ENCODE data around the gene DCAF8. TPM values are rescaled to one million over a fixed set of nuclear protein-coding genes. Genes with fewer than 3 reads are reported as not detected.

DCAF8 gene
- polyA plus RNA-seq, 1 donor = 152 TPM

DNA sequence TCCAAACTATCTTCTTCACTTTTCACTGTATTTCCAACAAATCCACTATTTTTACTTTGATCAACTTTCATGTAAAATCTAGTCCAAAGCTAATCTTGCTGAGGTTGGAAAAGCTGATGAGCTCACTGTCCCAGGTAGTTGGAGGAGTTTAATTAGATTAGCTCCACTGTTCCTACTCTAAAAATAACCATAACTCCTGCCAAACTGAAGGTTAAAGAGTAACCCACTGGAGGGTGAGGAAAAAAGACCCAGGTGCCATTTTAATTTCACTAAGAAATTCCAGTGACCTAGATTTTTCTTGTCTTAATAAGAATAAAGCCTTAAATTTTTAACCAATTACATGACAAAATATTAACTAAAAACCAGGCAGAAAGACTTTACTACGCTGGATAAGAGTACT, 15.3 kb downstream of the DCAF8 start:
- no CpG with 5 or more reads among the region's 1 CpG for whole genome bisulfite sequencing (ENCODE audit: insufficient coverage, low lambda C conversion rate)
- no peaks in the 10 kb centered on the region for H3K9me3 ChIP-seq (ENCODE audit: control insufficient read depth, low read depth, low read length)
- no peaks in the 10 kb centered on the region for H3K4me1 ChIP-seq (ENCODE audit: control insufficient read depth, insufficient read depth, low read length)
- H3K4me3 ChIP-seq (ENCODE audit: low read length) = no peak overlapping the region
- peaks cover 16% of the 10 kb centered on the region for H3K36me3 ChIP-seq (ENCODE audit: control insufficient read depth, insufficient read depth, low read length)
- no peak for DNase-seq
- no peak overlapping the region for H3K27ac ChIP-seq (ENCODE audit: low read length)
- no peaks in the 10 kb centered on the region for H3K27me3 ChIP-seq (ENCODE audit: control insufficient read depth, insufficient read depth, low read length)

DNA sequence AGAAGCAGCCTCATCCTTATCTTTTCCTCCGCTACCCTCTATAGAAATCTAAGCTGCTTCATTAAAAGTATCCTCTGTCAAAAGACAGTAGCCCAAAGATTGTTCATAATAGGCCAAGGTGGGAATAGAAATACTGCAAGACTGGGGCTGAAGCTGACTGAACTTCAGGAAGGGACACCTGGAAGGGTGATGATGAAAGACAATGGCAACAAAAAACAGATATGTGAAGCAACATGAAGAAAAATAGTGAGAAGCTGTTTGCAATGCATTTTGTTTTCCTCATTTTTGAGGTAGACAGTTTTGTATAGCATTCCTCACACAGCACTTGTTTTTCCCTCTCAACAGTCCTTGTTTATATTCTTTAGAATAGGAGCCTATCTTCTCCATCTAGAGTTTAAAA, 16.9 kb downstream of the DCAF8 start:
- Histone ChIP-seq H3K27ac (ENCODE audit: low read length) (no peak overlapping the region), H3K9me3 (ENCODE audit: control insufficient read depth, low read depth, low read length) (no peaks in the 10 kb centered on the region), H3K4me3 (ENCODE audit: low read length) (no peak overlapping the region), H3K27me3 (ENCODE audit: control insufficient read depth, insufficient read depth, low read length) (no peaks in the 10 kb centered on the region), H3K36me3 (ENCODE audit: control insufficient read depth, insufficient read depth, low read length) (peaks cover 16% of the 10 kb centered on the region), H3K4me1 (ENCODE audit: control insufficient read depth, insufficient read depth, low read length) (no peaks in the 10 kb centered on the region)
- no peak for DNase-seq
- 71% methylated on average over 1 of the region's 1 CpG for WGBS (ENCODE audit: insufficient coverage, low lambda C conversion rate)

DNA sequence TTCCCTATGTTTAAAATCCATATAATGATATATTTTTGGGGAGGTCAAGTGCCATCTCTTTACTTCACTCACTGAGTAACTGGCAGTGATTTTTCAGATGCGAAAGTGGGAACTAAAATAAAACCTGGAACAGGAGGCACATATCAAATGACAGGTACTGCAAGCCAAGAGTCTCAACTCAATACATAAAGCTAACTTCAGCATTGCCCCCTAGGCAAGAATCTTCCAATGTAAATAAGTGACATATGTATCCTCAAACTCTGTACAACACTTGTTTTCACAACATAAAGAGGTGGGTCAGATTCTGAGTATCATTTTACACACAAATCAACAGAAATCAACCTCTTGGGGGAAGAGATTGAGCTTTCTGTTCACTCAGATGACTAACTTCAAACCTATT, 18.1 kb downstream of the DCAF8 start:
- Histone ChIP-seq H3K27me3 (ENCODE audit: control insufficient read depth, insufficient read depth, low read length) (no peaks in the 10 kb centered on the region), H3K9me3 (ENCODE audit: control insufficient read depth, low read depth, low read length) (no peaks in the 10 kb centered on the region), H3K36me3 (ENCODE audit: control insufficient read depth, insufficient read depth, low read length) (peaks cover 28% of the 10 kb centered on the region), H3K4me1 (ENCODE audit: control insufficient read depth, insufficient read depth, low read length) (no peaks in the 10 kb centered on the region), H3K4me3 (ENCODE audit: low read length) (no peak overlapping the region), H3K27ac (ENCODE audit: low read length) (no peak overlapping the region)
- no CpG with 5 or more reads among the region's 1 CpG for WGBS (ENCODE audit: insufficient coverage, low lambda C conversion rate)
- no peak for DNase-seq

DNA sequence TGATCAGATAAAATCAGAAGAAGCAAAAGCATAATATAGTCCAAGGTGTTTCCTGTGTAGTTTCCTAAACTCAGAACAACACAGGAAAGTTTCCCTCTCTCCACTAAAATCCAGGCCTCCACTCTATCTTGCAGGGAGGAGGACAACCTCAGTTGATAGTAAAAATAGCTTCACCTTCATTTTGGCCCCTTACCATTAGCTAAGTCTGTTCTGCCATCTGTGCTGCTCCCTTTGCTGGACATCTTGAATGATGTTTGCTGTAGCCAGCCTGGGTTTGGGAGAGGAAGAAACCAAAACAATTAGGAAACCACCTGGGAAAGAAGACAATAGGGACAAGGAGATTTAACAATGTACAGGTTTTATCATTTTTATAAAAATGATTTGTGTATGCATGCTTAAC, 18.6 kb downstream of the DCAF8 start:
- DNase-seq = no peak
- Histone ChIP-seq H3K4me1 (ENCODE audit: control insufficient read depth, insufficient read depth, low read length) (no peaks in the 10 kb centered on the region), H3K4me3 (ENCODE audit: low read length) (no peak overlapping the region), H3K9me3 (ENCODE audit: control insufficient read depth, low read depth, low read length) (no peaks in the 10 kb centered on the region), H3K27ac (ENCODE audit: low read length) (no peak overlapping the region), H3K27me3 (ENCODE audit: control insufficient read depth, insufficient read depth, low read length) (no peaks in the 10 kb centered on the region), H3K36me3 (ENCODE audit: control insufficient read depth, insufficient read depth, low read length) (peaks cover 29% of the 10 kb centered on the region)

DNA sequence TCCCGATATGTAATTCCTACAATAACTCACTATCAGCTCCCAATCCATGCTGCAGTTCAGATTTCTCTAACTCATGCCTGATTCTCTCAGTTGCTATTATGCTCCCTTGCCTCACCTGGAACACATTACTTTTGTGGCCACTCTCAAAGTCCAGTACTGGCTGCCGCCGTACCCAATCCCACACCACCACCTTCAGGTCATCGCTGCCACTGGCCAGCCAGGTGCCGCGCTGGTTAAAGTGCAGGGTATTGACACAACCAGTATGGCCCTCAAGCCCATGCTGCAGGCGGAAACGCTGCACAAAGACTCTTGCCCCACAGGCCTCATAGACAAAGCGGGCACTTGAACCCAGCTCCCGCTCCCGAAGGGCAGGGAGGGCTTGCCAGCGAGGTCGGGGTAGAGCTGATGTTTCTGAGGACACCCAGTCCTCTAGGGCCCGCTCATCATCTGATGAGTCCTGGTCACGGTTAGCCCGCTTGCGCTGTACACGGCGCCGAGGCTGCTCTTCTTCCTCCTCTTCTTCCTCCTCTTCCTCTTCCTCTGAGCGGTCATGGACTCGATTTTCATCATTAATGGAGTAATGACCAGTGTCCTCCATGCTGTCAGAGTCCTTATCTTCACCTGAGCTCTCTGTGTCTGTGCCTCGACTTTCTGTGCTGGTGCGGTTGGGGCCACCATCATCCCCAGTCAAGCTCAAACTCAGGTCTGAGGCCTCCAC, 22.6 kb downstream of the DCAF8 start:
- WGBS (ENCODE audit: insufficient coverage, low lambda C conversion rate) = no CpG with 5 or more reads among the region's 24 CpGs
- no peaks in the 10 kb centered on the region for H3K4me1 ChIP-seq (ENCODE audit: control insufficient read depth, insufficient read depth, low read length)
- no peak for DNase-seq
- no peak overlapping the region for H3K4me3 ChIP-seq (ENCODE audit: low read length)
- no peaks in the 10 kb centered on the region for H3K27me3 ChIP-seq (ENCODE audit: control insufficient read depth, insufficient read depth, low read length)
- H3K36me3 ChIP-seq (ENCODE audit: control insufficient read depth, insufficient read depth, low read length) = peaks cover 56% of the 10 kb centered on the region
- H3K9me3 ChIP-seq (ENCODE audit: control insufficient read depth, low read depth, low read length) = no peaks in the 10 kb centered on the region
- no peak overlapping the region for H3K27ac ChIP-seq (ENCODE audit: low read length)

DNA sequence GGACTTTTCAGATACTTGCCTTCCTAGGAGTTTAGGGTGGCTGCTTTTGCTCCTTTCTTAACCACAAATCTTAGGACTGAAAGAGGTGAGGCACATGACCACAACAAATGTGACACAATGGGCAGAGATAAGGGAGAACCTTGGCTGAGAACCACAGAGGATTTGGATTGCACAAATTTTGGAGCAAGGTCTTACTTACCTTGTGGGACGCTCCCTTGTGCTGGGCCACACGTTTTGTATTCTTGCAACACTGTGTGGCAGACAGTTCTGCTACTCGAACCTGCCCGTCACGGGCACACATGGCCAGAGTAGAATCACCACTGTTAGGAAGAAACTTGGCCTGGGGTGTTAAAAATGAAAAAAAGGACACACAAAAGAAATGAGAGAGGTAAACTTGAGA, 23.9 kb downstream of the DCAF8 start:
- no peaks in the 10 kb centered on the region for H3K9me3 ChIP-seq (ENCODE audit: control insufficient read depth, low read depth, low read length)
- H3K27me3 ChIP-seq (ENCODE audit: control insufficient read depth, insufficient read depth, low read length) = no peaks in the 10 kb centered on the region
- no peak overlapping the region for H3K4me3 ChIP-seq (ENCODE audit: low read length)
- no peak for DNase-seq
- H3K27ac ChIP-seq (ENCODE audit: low read length) = no peak overlapping the region
- peaks cover 52% of the 10 kb centered on the region for H3K36me3 ChIP-seq (ENCODE audit: control insufficient read depth, insufficient read depth, low read length)
- no peaks in the 10 kb centered on the region for H3K4me1 ChIP-seq (ENCODE audit: control insufficient read depth, insufficient read depth, low read length)
- WGBS (ENCODE audit: insufficient coverage, low lambda C conversion rate) = 100% methylated on average over 2 of the region's 5 CpGs

DNA sequence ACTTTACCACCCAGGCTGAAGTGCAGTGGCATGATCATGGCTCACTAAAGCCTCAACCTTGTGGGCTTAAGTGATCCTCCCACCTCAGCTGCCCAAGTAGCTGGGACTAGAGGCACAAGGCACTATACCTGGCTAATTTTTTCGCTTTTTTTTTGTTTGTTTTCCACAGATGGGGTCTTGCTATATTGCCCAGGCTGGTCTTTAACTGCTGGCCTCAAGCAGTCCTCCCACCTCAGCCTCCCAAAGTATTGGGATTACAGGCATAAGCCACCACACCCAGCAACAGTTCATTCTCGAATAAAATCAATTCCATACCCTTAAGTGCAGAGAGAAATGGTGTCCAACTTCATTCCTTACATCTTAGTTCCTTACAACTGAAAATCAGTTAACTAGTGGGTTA, 24.8 kb downstream of the DCAF8 start:
- H3K9me3 ChIP-seq (ENCODE audit: control insufficient read depth, low read depth, low read length) = no peaks in the 10 kb centered on the region
- H3K36me3 ChIP-seq (ENCODE audit: control insufficient read depth, insufficient read depth, low read length) = peaks cover 44% of the 10 kb centered on the region
- H3K4me1 ChIP-seq (ENCODE audit: control insufficient read depth, insufficient read depth, low read length) = no peaks in the 10 kb centered on the region
- DNase-seq = no peak
- H3K27me3 ChIP-seq (ENCODE audit: control insufficient read depth, insufficient read depth, low read length) = no peaks in the 10 kb centered on the region
- no peak overlapping the region for H3K4me3 ChIP-seq (ENCODE audit: low read length)
- WGBS (ENCODE audit: insufficient coverage, low lambda C conversion rate) = no CpG with 5 or more reads among the region's 2 CpGs
- no peak overlapping the region for H3K27ac ChIP-seq (ENCODE audit: low read length)

DNA sequence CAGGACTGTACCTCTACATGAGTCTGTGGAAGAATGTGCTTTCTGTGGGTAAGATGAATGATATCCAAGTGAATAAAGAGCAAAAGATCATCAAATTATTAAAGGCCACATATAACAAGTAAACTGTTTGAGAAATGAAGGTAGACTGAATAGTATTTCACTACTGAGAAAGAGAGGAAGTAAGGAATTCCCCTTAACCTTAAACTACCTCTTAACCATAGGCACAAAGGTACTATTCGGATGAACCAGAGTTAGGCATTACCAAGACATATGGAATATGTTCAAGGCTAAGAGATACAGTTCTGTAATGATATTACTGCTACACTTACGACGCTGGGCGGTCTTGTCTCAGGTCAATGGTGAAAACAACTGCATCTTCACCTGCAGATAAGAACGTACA, 25.5 kb downstream of the DCAF8 start:
- peaks cover 43% of the 10 kb centered on the region for H3K36me3 ChIP-seq (ENCODE audit: control insufficient read depth, insufficient read depth, low read length)
- no peak overlapping the region for H3K27ac ChIP-seq (ENCODE audit: low read length)
- WGBS (ENCODE audit: insufficient coverage, low lambda C conversion rate) = no CpG with 5 or more reads among the region's 5 CpGs
- no peaks in the 10 kb centered on the region for H3K27me3 ChIP-seq (ENCODE audit: control insufficient read depth, insufficient read depth, low read length)
- no peak for DNase-seq
- no peaks in the 10 kb centered on the region for H3K4me1 ChIP-seq (ENCODE audit: control insufficient read depth, insufficient read depth, low read length)
- H3K9me3 ChIP-seq (ENCODE audit: control insufficient read depth, low read depth, low read length) = no peaks in the 10 kb centered on the region
- H3K4me3 ChIP-seq (ENCODE audit: low read length) = no peak overlapping the region

DNA sequence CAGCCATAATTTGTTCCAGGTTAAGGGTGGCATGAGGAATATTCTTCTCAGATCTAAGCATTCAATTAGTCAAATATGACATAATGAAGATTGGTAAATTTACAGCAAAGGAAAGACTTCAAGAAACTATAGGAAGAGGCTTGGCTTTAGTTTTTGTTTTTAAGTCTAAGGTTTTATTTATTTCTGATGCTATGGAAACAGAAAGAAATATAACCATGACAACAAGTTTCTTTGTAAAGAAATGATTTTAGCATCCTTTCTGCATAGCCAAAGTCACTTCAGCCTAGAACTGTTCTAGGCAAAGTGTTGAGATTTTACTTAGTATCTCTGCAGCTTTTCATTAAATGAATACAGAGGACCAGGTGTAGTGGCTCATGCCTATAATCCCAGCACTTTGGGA, 29.4 kb downstream of the DCAF8 start:
- Histone ChIP-seq H3K27ac (ENCODE audit: low read length) (no peak overlapping the region), H3K27me3 (ENCODE audit: control insufficient read depth, insufficient read depth, low read length) (no peaks in the 10 kb centered on the region), H3K4me3 (ENCODE audit: low read length) (no peak overlapping the region), H3K9me3 (ENCODE audit: control insufficient read depth, low read depth, low read length) (no peaks in the 10 kb centered on the region), H3K4me1 (ENCODE audit: control insufficient read depth, insufficient read depth, low read length) (no peaks in the 10 kb centered on the region), H3K36me3 (ENCODE audit: control insufficient read depth, insufficient read depth, low read length) (peaks cover 56% of the 10 kb centered on the region)
- no peak for DNase-seq

DNA sequence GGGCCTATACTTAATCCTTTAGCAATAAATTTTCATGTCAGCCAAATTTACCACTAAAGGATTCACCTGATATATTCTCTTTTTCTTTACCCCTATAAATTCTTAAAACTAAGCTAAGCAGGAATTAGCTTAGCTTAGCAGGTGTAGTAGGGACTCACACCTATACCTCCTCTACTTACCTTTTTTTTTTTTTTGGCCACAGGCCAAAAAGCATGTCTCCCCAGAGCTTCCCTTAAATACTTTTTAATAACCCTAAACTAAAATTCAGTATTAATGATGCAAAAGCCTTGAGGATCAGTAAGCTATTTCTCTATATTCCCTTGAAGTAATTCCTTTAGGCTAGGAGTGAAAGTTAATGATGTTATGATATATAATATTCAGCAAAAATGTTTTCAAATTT, 33.9 kb downstream of the DCAF8 start:
- DNase-seq = no peak
- Histone ChIP-seq H3K27me3 (ENCODE audit: control insufficient read depth, insufficient read depth, low read length) (no peaks in the 10 kb centered on the region), H3K36me3 (ENCODE audit: control insufficient read depth, insufficient read depth, low read length) (peaks cover 80% of the 10 kb centered on the region)

DNA sequence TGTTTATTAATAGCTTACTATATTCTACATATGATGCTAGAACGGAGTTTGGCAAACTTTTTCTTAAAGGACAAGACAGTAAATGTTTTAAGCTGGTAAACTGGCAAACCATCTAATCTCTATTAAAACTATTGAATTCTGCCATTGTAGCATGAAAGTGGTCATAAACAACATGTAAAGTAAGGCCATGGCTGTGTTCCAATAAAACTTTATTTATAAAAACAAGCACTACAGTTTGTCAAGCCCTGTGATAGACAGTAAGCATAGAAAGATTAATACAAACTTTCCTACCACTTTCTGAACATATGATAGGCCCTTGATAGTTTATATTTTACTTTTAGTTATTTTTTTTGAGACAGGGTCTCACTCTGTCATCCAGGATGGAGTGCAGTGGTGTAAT, 34.8 kb downstream of the DCAF8 start:
- no peak overlapping the region for H3K4me3 ChIP-seq (ENCODE audit: low read length)
- no peak overlapping the region for H3K27ac ChIP-seq (ENCODE audit: low read length)
- H3K9me3 ChIP-seq (ENCODE audit: control insufficient read depth, low read depth, low read length) = no peaks in the 10 kb centered on the region
- WGBS (ENCODE audit: insufficient coverage, low lambda C conversion rate) = no CpG with 5 or more reads among the region's 1 CpG
- H3K27me3 ChIP-seq (ENCODE audit: control insufficient read depth, insufficient read depth, low read length) = no peaks in the 10 kb centered on the region
- H3K36me3 ChIP-seq (ENCODE audit: control insufficient read depth, insufficient read depth, low read length) = peaks cover 89% of the 10 kb centered on the region
- no peak for DNase-seq
- no peaks in the 10 kb centered on the region for H3K4me1 ChIP-seq (ENCODE audit: control insufficient read depth, insufficient read depth, low read length)

More for the DNA sequence above, 33.9 kb downstream of the DCAF8 start:
- no peaks in the 10 kb centered on the region for H3K9me3 ChIP-seq (ENCODE audit: control insufficient read depth, low read depth, low read length)
- H3K27ac ChIP-seq (ENCODE audit: low read length) = no peak overlapping the region
- no peaks in the 10 kb centered on the region for H3K4me1 ChIP-seq (ENCODE audit: control insufficient read depth, insufficient read depth, low read length)
- H3K4me3 ChIP-seq (ENCODE audit: low read length) = no peak overlapping the region

All from large intestine (tissue), 3 donors.